ENCODE data around the gene SETD7.

The SETD7 gene

GRCh38 chr4:139458999-139459398, 97.0 kb downstream of the SETD7 start:
- Histone ChIP-seq H3K9me3 (ENCODE audit: insufficient read depth, low read length, severe bottlenecking) (no peaks in the 10 kb centered on the region), H4K20me1 (ENCODE audit: insufficient read depth, low read length) (peaks cover 4% of the 10 kb centered on the region; the same call in 1 of the 2 replicates), H3K9ac (ENCODE audit: low read depth, low read length) (no peak overlapping the region), H3K27me3 (ENCODE audit: insufficient read depth, low read length, poor library complexity) (no peaks in the 10 kb centered on the region), H3K36me3 (ENCODE audit: insufficient read depth, low read length) (no peaks in the 10 kb centered on the region), H3K27ac (ENCODE audit: low read length) (no peak overlapping the region), H2AFZ (ENCODE audit: low read depth, low read length) (no peak overlapping the region), H3K4me1 (ENCODE audit: insufficient read depth, low read length) (peaks cover 32% of the 10 kb centered on the region), H3K4me3 (ENCODE audit: low read depth in 1 of 2, low read length in 2 of 2) (no peak overlapping the region), H3K79me2 (ENCODE audit: insufficient read depth, low read length) (peaks cover 55% of the 10 kb centered on the region), H3K4me2 (ENCODE audit: insufficient read depth, low read length) (no peak overlapping the region)
- TF ChIP-seq CTCF (IDR thresholded peaks at IDR 0.05; ENCODE audit: borderline replicate concordance, extremely low read depth, low read length, poor library complexity, severe bottlenecking): no peak
- DNase-seq (no peak), ATAC-seq (ENCODE audit: insufficient read depth, low read depth) (no peak)

- H2AFZ ChIP-seq (ENCODE audit: low read depth, low read length): no peak overlapping the region
- H3K9ac ChIP-seq (ENCODE audit: low read depth, low read length): no peak overlapping the region
- DNase-seq (no peak), ATAC-seq (ENCODE audit: insufficient read depth, low read depth) (no peak)
- H3K4me2 ChIP-seq (ENCODE audit: insufficient read depth, low read length): no peak overlapping the region
- H3K79me2 ChIP-seq (ENCODE audit: insufficient read depth, low read length): peaks cover 51% of the 10 kb centered on the region
- no peaks in the 10 kb centered on the region for H3K27me3 ChIP-seq (ENCODE audit: insufficient read depth, low read length, poor library complexity)
- peaks cover 4% of the 10 kb centered on the region; the same call in 1 of the 2 replicates for H4K20me1 ChIP-seq (ENCODE audit: insufficient read depth, low read length)
- H3K4me1 ChIP-seq (ENCODE audit: insufficient read depth, low read length): peaks cover 32% of the 10 kb centered on the region
- TF ChIP-seq EZH2 (IDR thresholded peaks at IDR 0.05; ENCODE audit: borderline replicate concordance, low read depth, low read length, severe bottlenecking) (no peak), CTCF (IDR thresholded peaks at IDR 0.05; ENCODE audit: borderline replicate concordance, extremely low read depth, low read length, poor library complexity, severe bottlenecking) (no peak)
- no peak overlapping the region for H3K4me3 ChIP-seq (ENCODE audit: low read depth in 1 of 2, low read length in 2 of 2)
- no peaks in the 10 kb centered on the region for H3K9me3 ChIP-seq (ENCODE audit: insufficient read depth, low read length, severe bottlenecking)
- no peaks in the 10 kb centered on the region for H3K36me3 ChIP-seq (ENCODE audit: insufficient read depth, low read length)
- H3K27ac ChIP-seq (ENCODE audit: low read length): no peak overlapping the region
Observed at GRCh38 chr4:139458543-139458942, 97.5 kb downstream of the SETD7 start.

GRCh38 chr4:139457318-139457717, 98.7 kb downstream of the SETD7 start:
- Histone ChIP-seq H3K36me3 (ENCODE audit: insufficient read depth, low read length) (no peaks in the 10 kb centered on the region; the same call in 1 of the 2 replicates), H3K27ac (ENCODE audit: low read length) (no peak overlapping the region), H3K9me3 (ENCODE audit: insufficient read depth, low read length, severe bottlenecking) (no peaks in the 10 kb centered on the region), H3K4me3 (ENCODE audit: low read depth in 1 of 2, low read length in 2 of 2) (no peak overlapping the region), H4K20me1 (ENCODE audit: insufficient read depth, low read length) (peaks cover 4% of the 10 kb centered on the region; the same call in 1 of the 2 replicates), H3K4me1 (ENCODE audit: insufficient read depth, low read length) (peaks cover 40% of the 10 kb centered on the region), H3K27me3 (ENCODE audit: insufficient read depth, low read length, poor library complexity) (no peaks in the 10 kb centered on the region), H3K79me2 (ENCODE audit: insufficient read depth, low read length) (peaks cover 57% of the 10 kb centered on the region), H3K9ac (ENCODE audit: low read depth, low read length) (no peak overlapping the region), H2AFZ (ENCODE audit: low read depth, low read length) (no peak overlapping the region), H3K4me2 (ENCODE audit: insufficient read depth, low read length) (peak overlapping the region; percentile 23; the same call in 1 of the 2 replicates)
- DNase-seq (no peak), ATAC-seq (ENCODE audit: insufficient read depth, low read depth) (no peak)
- TF ChIP-seq EZH2 (IDR thresholded peaks at IDR 0.05; ENCODE audit: borderline replicate concordance, low read depth, low read length, severe bottlenecking): no peak
- TF ChIP-seq CTCF (IDR thresholded peaks at IDR 0.05; ENCODE audit: borderline replicate concordance, extremely low read depth, low read length, poor library complexity, severe bottlenecking): no peak

GRCh38 chr4:139455126-139455538, 100.9 kb downstream of the SETD7 start:
- DNase-seq: no peak
- peaks cover 50% of the 10 kb centered on the region for H3K4me1 ChIP-seq (ENCODE audit: insufficient read depth, low read length)
- no peak overlapping the region for H2AFZ ChIP-seq (ENCODE audit: low read depth, low read length)
- peak overlapping the region in 1 of 2 experiments; percentile 88; a peak in 3 of 4 replicates for H3K4me3 ChIP-seq (ENCODE audit: low read depth in 1 of 2, low read length in 2 of 2)
- TF ChIP-seq EZH2 (IDR thresholded peaks at IDR 0.05; ENCODE audit: borderline replicate concordance, low read depth, low read length, severe bottlenecking) (no peak), CTCF (IDR thresholded peaks at IDR 0.05; ENCODE audit: borderline replicate concordance, extremely low read depth, low read length, poor library complexity, severe bottlenecking) (no peak)
- peak overlapping the region; percentile 81 for H3K9ac ChIP-seq (ENCODE audit: low read depth, low read length)
- H4K20me1 ChIP-seq (ENCODE audit: insufficient read depth, low read length): no peaks in the 10 kb centered on the region
- no peaks in the 10 kb centered on the region for H3K9me3 ChIP-seq (ENCODE audit: insufficient read depth, low read length, severe bottlenecking)
- no peak overlapping the region for H3K27ac ChIP-seq (ENCODE audit: low read length)
- peak overlapping the region; percentile 87 for H3K4me2 ChIP-seq (ENCODE audit: insufficient read depth, low read length)
- no peaks in the 10 kb centered on the region; the same call in 1 of the 2 replicates for H3K36me3 ChIP-seq (ENCODE audit: insufficient read depth, low read length)
- no peak for ATAC-seq (ENCODE audit: insufficient read depth, low read depth)
- H3K27me3 ChIP-seq (ENCODE audit: insufficient read depth, low read length, poor library complexity): no peaks in the 10 kb centered on the region
- peaks cover 50% of the 10 kb centered on the region for H3K79me2 ChIP-seq (ENCODE audit: insufficient read depth, low read length)
